Tibial nerve (tissue), 4 donors: ENCODE data around the gene TOR1AIP1. TPM values are rescaled to one million over a fixed set of nuclear protein-coding genes. Genes with fewer than 3 reads are reported as not detected.

Experiments used
- DNase-seq, 2 donors: peaks; one replicate each; pipeline ENCODE4 v3.0.0-alpha.2; 2019; ENCODE audit warnings: low spot score in 2 of 2
- H3K27ac ChIP-seq, 4 donors: fragments of 200-600 bp; sonication (generic) in 3 of 4; one replicate each; pipeline ENCODE4 v1.5.1; 2017 to 2019; ENCODE audit warnings: mild to moderate bottlenecking in 1 of 4
- H3K27me3 ChIP-seq, 2 donors: fragments of 200-600 bp; sonication (generic) in 1 of 2; one replicate each; pipeline versions ENCODE4 v1.5.1 to v1.6.0; 2017 to 2019
- H3K36me3 ChIP-seq, 3 donors: fragments of 200-600 bp; sonication (generic); one replicate each; pipeline ENCODE4 v1.5.1; 2018 to 2019
- H3K4me1 ChIP-seq, 4 donors: fragments of 200-600 bp; sonication (generic) in 3 of 4; one replicate each; pipeline ENCODE4 v1.5.1; 2017 to 2019
- H3K4me3 ChIP-seq, 4 donors: fragments of 200-600 bp; sonication (generic) in 3 of 4; one replicate each; pipeline ENCODE4 v1.5.1; 2017 to 2019; ENCODE audit warnings: mild to moderate bottlenecking in 1 of 4, moderate library complexity in 1 of 4
- H3K9me3 ChIP-seq, 4 donors: fragments of 200-600 bp; sonication (generic) in 3 of 4; one replicate each; pipeline ENCODE4 v1.5.1; 2017 to 2019
- EP300 ChIP-seq, 2 donors: sonication (generic); formaldehyde crosslinking; IDR thresholded peaks; one replicate each; pipeline ENCODE4 v1.6.1; 2017; ENCODE audit warnings: antibody characterized with exemption in 2 of 2, mild to moderate bottlenecking in 1 of 2
- POLR2A ChIP-seq, 2 donors: fragments of 450-650 bp; IDR thresholded peaks; one replicate each; pipeline ENCODE4 v1.6.1; 2017; ENCODE audit warnings: antibody characterized with exemption in 2 of 2, mild to moderate bottlenecking in 2 of 2, moderate library complexity in 2 of 2
- WGBS, 2 donors: methylation state at CpG; one replicate each; pipeline ENCODE4 v1.1.5; 2018; 5-methylcytosine and 5-hydroxymethylcytosine counted together
- total RNA-seq, 4 donors: library from RNA; depleted of rRNA; stranded (reverse); fragments of >200 nt; gene quantifications; one replicate each; pipeline ENCODE4 v1.1.0, GENCODE V29; 2016
- TF ChIP-seq, protein P1 (sequence below), 5 experiments: fragments of 200-600 bp in 3 of 5; fragments of 450-650 bp in 2 of 5; sonication (generic) in 3 of 5; IDR thresholded peaks; one replicate each; pipeline ENCODE4 v1.5.1; 2016 to 2019; ENCODE audit warnings: antibody characterized with exemption in 5 of 5, mild to moderate bottlenecking in 3 of 5, moderate library complexity in 2 of 5

Gene TOR1AIP1
- total RNA-seq, 4 donors from 2014 or later = 43.5 to 85.9 (median 60.1) TPM

DNA sequence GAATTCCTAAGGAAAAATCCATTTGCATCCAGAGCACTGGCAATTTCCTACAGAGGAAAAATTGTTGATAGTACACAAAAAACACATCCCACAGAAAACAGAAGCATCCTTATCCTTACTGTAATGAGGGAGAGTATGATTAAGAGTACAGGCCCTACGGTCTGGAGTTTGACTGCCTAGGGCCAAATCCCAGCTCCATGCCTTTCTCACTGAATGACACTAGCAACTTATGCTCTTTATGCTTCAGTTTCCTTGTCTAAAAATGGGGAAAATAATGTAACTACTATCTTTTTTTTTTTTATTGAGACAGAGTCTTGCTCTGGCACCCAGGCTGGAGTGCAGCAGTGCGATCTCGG is 44.7 kb downstream of the TOR1AIP1 start:
- no peak overlapping the region for H3K27ac ChIP-seq
- H3K27me3 ChIP-seq = no peaks in the 10 kb centered on the region
- no peaks in the 10 kb centered on the region for H3K4me1 ChIP-seq
- no peak for DNase-seq
- 88 to 93% methylated on average over 3 of the region's 3 CpGs for WGBS, 2 donors
- H3K4me3 ChIP-seq = no peak overlapping the region
- H3K9me3 ChIP-seq = no peaks in the 10 kb centered on the region
- H3K36me3 ChIP-seq = peaks cover 0 to 8% (median 0%) of the 10 kb centered on the region in 3 donors
- TF ChIP-seq EP300 (IDR thresholded peaks at IDR 0.05) (no peak), POLR2A (IDR thresholded peaks at IDR 0.05) (no peak)
- TF ChIP-seq, protein P1, sequence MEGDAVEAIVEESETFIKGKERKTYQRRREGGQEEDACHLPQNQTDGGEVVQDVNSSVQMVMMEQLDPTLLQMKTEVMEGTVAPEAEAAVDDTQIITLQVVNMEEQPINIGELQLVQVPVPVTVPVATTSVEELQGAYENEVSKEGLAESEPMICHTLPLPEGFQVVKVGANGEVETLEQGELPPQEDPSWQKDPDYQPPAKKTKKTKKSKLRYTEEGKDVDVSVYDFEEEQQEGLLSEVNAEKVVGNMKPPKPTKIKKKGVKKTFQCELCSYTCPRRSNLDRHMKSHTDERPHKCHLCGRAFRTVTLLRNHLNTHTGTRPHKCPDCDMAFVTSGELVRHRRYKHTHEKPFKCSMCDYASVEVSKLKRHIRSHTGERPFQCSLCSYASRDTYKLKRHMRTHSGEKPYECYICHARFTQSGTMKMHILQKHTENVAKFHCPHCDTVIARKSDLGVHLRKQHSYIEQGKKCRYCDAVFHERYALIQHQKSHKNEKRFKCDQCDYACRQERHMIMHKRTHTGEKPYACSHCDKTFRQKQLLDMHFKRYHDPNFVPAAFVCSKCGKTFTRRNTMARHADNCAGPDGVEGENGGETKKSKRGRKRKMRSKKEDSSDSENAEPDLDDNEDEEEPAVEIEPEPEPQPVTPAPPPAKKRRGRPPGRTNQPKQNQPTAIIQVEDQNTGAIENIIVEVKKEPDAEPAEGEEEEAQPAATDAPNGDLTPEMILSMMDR (IDR thresholded peaks at IDR 0.05) = no peak

DNA sequence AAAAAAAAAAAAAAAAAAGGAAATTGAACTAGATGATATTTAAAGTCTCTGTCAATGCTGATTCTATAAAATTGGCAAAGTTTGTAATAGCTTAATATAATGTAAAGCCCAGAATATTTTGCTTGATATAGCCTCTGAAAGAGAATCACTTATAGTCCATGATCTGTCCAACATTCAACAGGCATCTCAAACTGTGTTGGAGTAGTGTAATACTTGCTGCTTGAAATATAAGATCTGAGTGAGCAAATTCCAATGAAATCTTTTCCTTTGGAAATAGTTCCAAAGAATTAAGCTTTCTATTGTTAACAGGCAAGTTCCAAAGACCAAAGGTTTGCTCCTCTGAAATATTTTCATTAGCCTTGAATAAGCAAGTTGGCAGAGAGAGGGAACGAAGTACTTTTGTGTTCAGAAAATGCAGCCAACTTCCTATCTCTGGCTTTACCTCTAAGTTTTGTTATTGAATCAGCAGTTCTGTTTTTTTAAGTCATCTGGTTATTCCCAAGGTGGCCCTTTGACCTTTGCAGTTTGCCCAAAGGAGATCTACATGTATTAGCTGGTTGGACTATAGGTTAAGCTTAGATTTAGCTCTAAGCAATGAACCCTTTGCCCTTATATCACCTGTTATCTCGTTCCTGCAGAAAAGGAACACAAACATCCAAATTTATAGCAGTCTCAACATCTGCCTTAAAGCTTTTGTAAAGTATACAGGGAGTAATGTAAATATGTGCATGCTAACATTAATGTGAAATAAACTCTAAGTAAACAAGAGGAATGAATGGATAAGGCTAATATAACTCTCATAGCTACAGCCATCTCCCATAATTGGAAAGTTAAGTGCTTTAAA is 48.1 kb downstream of the TOR1AIP1 start:
- Histone ChIP-seq H3K36me3 (no peaks in the 10 kb centered on the region), H3K4me1 (no peaks in the 10 kb centered on the region), H3K4me3 (no peak overlapping the region), H3K27ac (no peak overlapping the region), H3K27me3 (no peaks in the 10 kb centered on the region), H3K9me3 (no peaks in the 10 kb centered on the region)
- no peak for DNase-seq
- TF ChIP-seq EP300 (IDR thresholded peaks at IDR 0.05) = no peak
- no peak for TF ChIP-seq POLR2A (IDR thresholded peaks at IDR 0.05)
- TF ChIP-seq, protein P1 (IDR thresholded peaks at IDR 0.05) = no peak
- WGBS, 2 donors = 31 to 40% methylated on average over 2 of the region's 2 CpGs

DNA sequence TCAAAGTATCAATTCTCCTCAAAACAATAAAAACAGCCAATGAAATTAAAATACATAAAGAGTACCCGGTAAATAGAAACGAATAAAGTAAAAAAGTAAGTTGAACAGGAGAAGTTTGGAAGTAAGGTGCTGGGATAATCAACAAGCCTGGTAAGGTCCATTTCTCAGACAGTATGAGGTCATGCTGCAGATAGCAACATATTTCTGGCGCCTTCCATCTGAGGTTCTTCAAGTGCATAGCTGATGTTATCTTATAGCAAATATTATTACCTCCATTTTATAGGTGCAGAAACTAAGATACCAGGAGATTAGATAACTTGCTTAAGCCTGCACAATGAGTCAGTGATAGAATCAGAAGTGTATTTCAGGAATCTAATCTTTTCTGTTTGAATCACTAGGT is 48.8 kb downstream of the TOR1AIP1 start:
- H3K4me3 ChIP-seq = no peak overlapping the region
- no peak for DNase-seq
- 82 to 85% methylated on average over 3 of the region's 3 CpGs for WGBS, 2 donors

DNA sequence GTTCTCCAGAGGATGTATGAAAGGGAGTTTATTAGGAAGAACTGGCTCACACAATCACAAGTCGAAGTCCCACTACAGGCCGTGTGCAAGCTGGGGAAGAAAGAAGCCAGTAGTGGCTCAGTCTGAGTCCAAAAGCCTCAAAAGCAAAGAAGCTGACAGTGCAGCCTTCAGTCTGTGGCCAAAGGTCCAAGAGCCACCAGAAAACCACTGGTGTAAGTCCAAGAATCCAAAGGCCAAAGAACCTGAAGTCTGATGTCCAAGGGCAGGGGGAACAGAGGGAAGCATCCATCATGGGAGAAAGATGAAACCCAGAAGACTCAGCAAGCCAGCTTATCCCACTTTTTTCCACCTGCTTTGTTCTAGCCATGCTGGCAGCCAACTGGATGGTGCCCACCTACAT is 51.1 kb downstream of the TOR1AIP1 start:
- DNase-seq = no peak
- TF ChIP-seq, protein P1 (IDR thresholded peaks at IDR 0.05) = no peak
- peaks cover 0 to 5% (median 0%) of the 10 kb centered on the region in 4 donors for H3K9me3 ChIP-seq
- no peak overlapping the region for H3K4me3 ChIP-seq
- no peaks in the 10 kb centered on the region for H3K36me3 ChIP-seq
- no peak overlapping the region for H3K27ac ChIP-seq
- no peaks in the 10 kb centered on the region for H3K27me3 ChIP-seq
- H3K4me1 ChIP-seq = no peaks in the 10 kb centered on the region
- WGBS, 2 donors = 80 to 92% methylated on average over 2 of the region's 2 CpGs

More for the DNA sequence above, 48.8 kb downstream of the TOR1AIP1 start:
- Histone ChIP-seq H3K9me3 (no peaks in the 10 kb centered on the region), H3K27ac (no peak overlapping the region), H3K36me3 (no peaks in the 10 kb centered on the region), H3K4me1 (no peaks in the 10 kb centered on the region), H3K27me3 (no peaks in the 10 kb centered on the region)
- TF ChIP-seq EP300 (IDR thresholded peaks at IDR 0.05) (no peak), POLR2A (IDR thresholded peaks at IDR 0.05) (no peak)
- TF ChIP-seq, protein P1 (IDR thresholded peaks at IDR 0.05) = no peak

DNA sequence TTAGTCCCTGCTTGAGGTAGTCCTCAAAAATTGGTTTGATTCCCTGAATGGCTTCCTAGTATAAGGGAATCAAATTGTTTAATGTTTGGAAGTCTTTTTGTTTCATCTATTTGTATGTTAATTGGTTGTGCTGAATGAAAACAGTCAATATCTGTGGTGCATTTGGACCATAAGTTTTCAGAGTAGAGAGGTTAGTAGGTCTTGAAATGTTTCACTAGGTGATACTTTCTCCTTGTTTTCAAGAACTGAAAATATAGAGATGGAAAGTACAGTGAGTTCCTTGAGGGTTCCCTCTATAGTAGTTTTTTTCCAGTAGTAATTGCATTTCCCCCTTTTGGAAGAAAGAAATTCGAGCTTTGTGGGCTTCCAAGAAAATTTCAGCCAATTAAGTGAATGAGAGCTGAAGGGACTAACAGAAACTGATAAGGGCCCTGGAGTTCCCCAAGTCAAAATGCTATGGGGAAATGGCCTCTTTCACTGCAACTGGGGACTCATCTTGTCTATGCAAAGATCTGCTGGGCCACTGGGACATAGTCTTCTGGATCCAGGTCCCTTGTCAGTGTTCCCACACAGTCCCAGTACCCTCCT is 53.9 kb downstream of the TOR1AIP1 start:
- Histone ChIP-seq H3K4me3 (no peak overlapping the region), H3K27me3 (no peaks in the 10 kb centered on the region), H3K27ac (no peak overlapping the region), H3K9me3 (peaks cover 0 to 5% (median 0%) of the 10 kb centered on the region in 4 donors), H3K4me1 (no peaks in the 10 kb centered on the region), H3K36me3 (no peaks in the 10 kb centered on the region)
- TF ChIP-seq POLR2A (IDR thresholded peaks at IDR 0.05) = no peak
- no peak for TF ChIP-seq EP300 (IDR thresholded peaks at IDR 0.05)
- TF ChIP-seq, protein P1 (IDR thresholded peaks at IDR 0.05) = no peak
- 68 to 71% methylated on average over 1 of the region's 1 CpG for WGBS, 2 donors
- DNase-seq = no peak
